Spleen (tissue), 7 donors: ENCODE measurements around the gene PCDH15.

Source experiments
- POLR2A ChIP-seq, 3 donors: fragments of 450-650 bp; IDR thresholded peaks; one replicate each; pipeline ENCODE4 v1.5.1; 2017; ENCODE audit warnings: antibody characterized with exemption in 3 of 3, mild to moderate bottlenecking in 1 of 3
- TF ChIP-seq, protein P1 (sequence below), 11 experiments: fragments of 200-600 bp in 7 of 11; fragments of 450-650 bp in 4 of 11; sonication (generic) in 4 of 11; IDR thresholded peaks in 8 of 11; conservative IDR thresholded peaks in 3 of 11; 1 replicate in 7 of 11; 2 replicates in 4 of 11; pipeline versions ENCODE4 v1.4.0 to v1.8.0; 2016 to 2021; ENCODE audit warnings: antibody characterized with exemption in 11 of 11, inconsistent platforms in 4 of 11, mild to moderate bottlenecking in 1 of 11
- donor health status: DM: no; HTN: no; CAD: no; lungs with moderate emphysema.
- donor health status: DM: no; HTN: no; CAD: no.
- donor health status: DM: no; HTN: no; CAD: no.

DNA sequence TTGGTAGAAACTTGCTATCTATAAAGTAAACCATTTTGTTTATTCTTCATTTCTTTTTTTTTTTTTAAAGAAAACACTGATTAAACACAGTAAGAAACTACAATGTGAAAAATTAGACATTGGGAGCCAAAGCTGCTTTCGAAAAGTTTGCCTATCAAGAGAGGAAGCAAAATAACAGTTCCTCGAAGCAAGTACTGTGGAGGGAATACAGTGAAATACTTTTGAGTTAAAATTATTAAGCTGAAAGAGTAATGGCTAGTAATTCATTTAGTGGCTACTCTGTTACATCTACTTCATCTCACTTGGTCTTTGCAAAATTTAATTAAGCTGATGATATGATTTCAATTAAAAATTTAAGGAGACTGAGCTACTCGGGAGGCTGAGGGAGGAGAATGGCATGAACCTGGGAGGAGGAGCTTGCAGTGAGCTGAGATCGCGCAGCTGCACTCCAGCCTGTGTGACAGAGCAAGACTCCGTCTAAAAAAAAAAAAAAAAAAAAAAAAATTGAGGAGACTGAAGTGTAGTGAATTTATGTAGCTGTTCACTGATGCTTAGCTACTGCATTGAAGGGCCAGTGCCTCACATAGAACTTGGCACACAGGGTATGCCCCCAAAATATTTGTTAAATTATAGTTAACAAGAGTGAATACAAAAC is 1046.3 kb downstream of the PCDH15 start:
- TF ChIP-seq, protein P1, sequence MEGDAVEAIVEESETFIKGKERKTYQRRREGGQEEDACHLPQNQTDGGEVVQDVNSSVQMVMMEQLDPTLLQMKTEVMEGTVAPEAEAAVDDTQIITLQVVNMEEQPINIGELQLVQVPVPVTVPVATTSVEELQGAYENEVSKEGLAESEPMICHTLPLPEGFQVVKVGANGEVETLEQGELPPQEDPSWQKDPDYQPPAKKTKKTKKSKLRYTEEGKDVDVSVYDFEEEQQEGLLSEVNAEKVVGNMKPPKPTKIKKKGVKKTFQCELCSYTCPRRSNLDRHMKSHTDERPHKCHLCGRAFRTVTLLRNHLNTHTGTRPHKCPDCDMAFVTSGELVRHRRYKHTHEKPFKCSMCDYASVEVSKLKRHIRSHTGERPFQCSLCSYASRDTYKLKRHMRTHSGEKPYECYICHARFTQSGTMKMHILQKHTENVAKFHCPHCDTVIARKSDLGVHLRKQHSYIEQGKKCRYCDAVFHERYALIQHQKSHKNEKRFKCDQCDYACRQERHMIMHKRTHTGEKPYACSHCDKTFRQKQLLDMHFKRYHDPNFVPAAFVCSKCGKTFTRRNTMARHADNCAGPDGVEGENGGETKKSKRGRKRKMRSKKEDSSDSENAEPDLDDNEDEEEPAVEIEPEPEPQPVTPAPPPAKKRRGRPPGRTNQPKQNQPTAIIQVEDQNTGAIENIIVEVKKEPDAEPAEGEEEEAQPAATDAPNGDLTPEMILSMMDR (IDR thresholded peaks at IDR 0.05 in 8 of 11, conservative IDR thresholded peaks at IDR 0.05 in 3 of 11): no peak
- no peak for TF ChIP-seq POLR2A (IDR thresholded peaks at IDR 0.05)
